Neuronal stem cell (in vitro differentiated cells): ENCODE measurements around the gene BCL6.
"Not testable (repeated sequence)": the region's sequence is repeated elsewhere in the genome, so short reads cannot be mapped to it uniquely, and the experiment has no call there.

Experiments used
- DNase-seq: peaks from one replicate; pipeline ENCODE4 v3.0.0-alpha.2; 2013; ENCODE audit warnings: low spot score
- H2AFZ ChIP-seq: one replicate; pipeline ENCODE4 v1.6.1; 2013; ENCODE audit warnings: mild to moderate bottlenecking, low read length, inconsistent platforms
- H2AK5ac ChIP-seq: 2 replicates; pipeline ENCODE4 v1.6.1; 2013; ENCODE audit warnings: low read depth, mild to moderate bottlenecking, inconsistent platforms, low read length, moderate library complexity, mixed read lengths
- H2BK120ac ChIP-seq: 2 replicates; pipeline ENCODE4 v1.6.1; 2013; ENCODE audit warnings: low read depth, mild to moderate bottlenecking, inconsistent platforms, low read length, moderate library complexity, mixed read lengths
- H2BK12ac ChIP-seq: one replicate; pipeline ENCODE4 v1.6.1; 2013; ENCODE audit warnings: low read length, inconsistent platforms
- H2BK15ac ChIP-seq: 2 replicates; pipeline ENCODE4 v1.6.1; 2013; ENCODE audit warnings: mild to moderate bottlenecking, low read length, inconsistent platforms, mixed read lengths
- H2BK5ac ChIP-seq: one replicate; pipeline ENCODE4 v1.6.1; 2013; ENCODE audit warnings: inconsistent platforms, mild to moderate bottlenecking, low read length, moderate library complexity
- H3K14ac ChIP-seq: one replicate; pipeline ENCODE4 v1.6.1; 2013; ENCODE audit warnings: low read length, inconsistent platforms
- H3K18ac ChIP-seq: 2 replicates; pipeline ENCODE4 v1.6.1; 2013; ENCODE audit warnings: low read length, inconsistent platforms
- H3K23ac ChIP-seq: 2 replicates; pipeline ENCODE4 v1.6.1; 2013; ENCODE audit warnings: low read depth, mild to moderate bottlenecking, mixed read lengths, low read length, inconsistent platforms; ENCODE audit not compliant: poor library complexity
- H3K27ac ChIP-seq: replicated peaks from 3 replicates; pipeline ENCODE4 v1.5.1; 2013; ENCODE audit warnings: low read length, inconsistent platforms
- H3K27me3 ChIP-seq, 3 experiments: 2 replicates each; pipeline ENCODE4 v1.6.1; 2013; ENCODE audit warnings: low read length in 3 of 3, mild to moderate bottlenecking in 2 of 3, inconsistent platforms in 1 of 3, low read depth in 1 of 3, mixed read lengths in 1 of 3, moderate library complexity in 1 of 3; ENCODE audit not compliant: control insufficient read depth in 3 of 3, insufficient read depth in 3 of 3
- H3K36me3 ChIP-seq, 2 donors: replicated peaks in 1 of 2; 2 replicates each; pipeline ENCODE4 v1.6.1; 2013; ENCODE audit warnings: low read length in 2 of 2; ENCODE audit not compliant: control insufficient read depth in 2 of 2, insufficient read depth in 2 of 2
- H3K4ac ChIP-seq: 2 replicates; pipeline ENCODE4 v1.6.1; 2013; ENCODE audit warnings: inconsistent platforms, mild to moderate bottlenecking, low read length, moderate library complexity
- H3K4me1 ChIP-seq, 2 donors: 1 replicate in 1 of 2; 2 replicates in 1 of 2; pipeline ENCODE4 v1.6.1; 2013; ENCODE audit warnings: low read length in 2 of 2, low read depth in 1 of 2; ENCODE audit not compliant: control insufficient read depth in 2 of 2, insufficient read depth in 1 of 2
- H3K4me2 ChIP-seq: one replicate; pipeline ENCODE4 v1.6.1; 2013; ENCODE audit warnings: mild to moderate bottlenecking, low read length, inconsistent platforms; ENCODE audit not compliant: insufficient read depth, poor library complexity, severe bottlenecking
- H3K4me3 ChIP-seq, 2 donors: 2 replicates each; pipeline ENCODE4 v1.5.1; 2013; ENCODE audit warnings: low read length in 2 of 2, mild to moderate bottlenecking in 2 of 2, inconsistent platforms in 1 of 2, moderate library complexity in 1 of 2
- H3K79me1 ChIP-seq: one replicate; pipeline ENCODE4 v1.6.1; 2013; ENCODE audit warnings: low read depth, mild to moderate bottlenecking, inconsistent platforms, low read length, moderate library complexity
- H3K9ac ChIP-seq: one replicate; pipeline ENCODE4 v1.6.1; 2013; ENCODE audit warnings: mild to moderate bottlenecking, low read depth, low read length, inconsistent platforms; ENCODE audit not compliant: poor library complexity
- H3K9me3 ChIP-seq, 2 donors: replicated peaks in 1 of 2; 2 replicates each; pipeline versions ENCODE3 to v1.6.1; 2013; ENCODE audit warnings: low read length in 2 of 2, mild to moderate bottlenecking in 2 of 2, inconsistent platforms in 1 of 2, low read depth in 1 of 2, mixed read lengths in 1 of 2, moderate library complexity in 1 of 2; ENCODE audit not compliant: control insufficient read depth in 2 of 2, insufficient read depth in 1 of 2
- H4K8ac ChIP-seq: one replicate; pipeline ENCODE4 v1.6.1; 2013; ENCODE audit warnings: low read depth, mild to moderate bottlenecking, inconsistent platforms, low read length, moderate library complexity
- H4K91ac ChIP-seq: one replicate; pipeline ENCODE4 v1.6.1; 2013; ENCODE audit warnings: low read length, low read depth, mild to moderate bottlenecking, inconsistent platforms; ENCODE audit not compliant: poor library complexity
- WGBS, 2 donors: extraction: QIAGEN DNeasy Blood & Tissue Kit; methylation state at CpG; one replicate each; pipeline ENCODE4 v1.1.7; 2013; ENCODE audit warnings: missing lambda C conversion rate in 2 of 2, mixed read lengths in 1 of 2; ENCODE audit not compliant: insufficient read length in 2 of 2, insufficient replicate concordance in 1 of 2; ENCODE audit errors: extremely low coverage in 2 of 2; 5-methylcytosine and 5-hydroxymethylcytosine counted together

Gene BCL6

GRCh38 chr3:187684444-187684843 lies 60.8 kb downstream of the BCL6 start:
- Histone ChIP-seq H3K9ac (no peak overlapping the region), H4K91ac (no peak overlapping the region), H3K9me3 (no peaks in the 10 kb centered on the region), H3K4ac (no peak overlapping the region), H2AFZ (no peak overlapping the region), H3K79me1 (no peaks in the 10 kb centered on the region), H3K27ac (no peak overlapping the region), H3K27me3 (no peaks in the 10 kb centered on the region), H2BK120ac (no peak overlapping the region), H3K4me1 (no peaks in the 10 kb centered on the region), H3K4me2 (no peak overlapping the region), H2BK12ac (no peak overlapping the region), H2BK5ac (no peak overlapping the region), H2AK5ac (no peak overlapping the region), H2BK15ac (no peak overlapping the region), H3K14ac (no peak overlapping the region), H3K18ac (no peak overlapping the region), H3K36me3 (no peaks in the 10 kb centered on the region), H3K4me3 (no peak overlapping the region), H3K23ac (no peak overlapping the region), H4K8ac (no peak overlapping the region)
- no peak for DNase-seq
- no CpG with 5 or more reads among the region's 1 CpG for WGBS, 2 donors

- no CpG with 5 or more reads among the region's 11 CpGs for WGBS, 2 donors
- not testable (repeated sequence) for H3K4me2 ChIP-seq
Observed at GRCh38 chr3:187681756-187682155, 63.5 kb downstream of the BCL6 start.

GRCh38 chr3:187679638-187680396 lies 65.5 kb downstream of the BCL6 start:
- Histone ChIP-seq H3K23ac (no peak overlapping the region), H3K14ac (no peak overlapping the region), H3K4me2 (no peak overlapping the region), H2BK15ac (no peak overlapping the region), H2BK120ac (no peak overlapping the region), H4K91ac (no peak overlapping the region), H3K9me3 (peaks cover 0 to 2% of the 10 kb centered on the region in 2 donors), H4K8ac (no peak overlapping the region), H3K27ac (no peak overlapping the region), H2AK5ac (no peak overlapping the region), H3K79me1 (no peaks in the 10 kb centered on the region), H3K4me1 (no peaks in the 10 kb centered on the region), H2BK5ac (no peak overlapping the region), H3K4me3 (no peak overlapping the region), H3K4ac (no peak overlapping the region), H3K9ac (no peak overlapping the region), H2BK12ac (no peak overlapping the region), H3K36me3 (no peaks in the 10 kb centered on the region), H3K27me3 (no peaks in the 10 kb centered on the region), H2AFZ (no peak overlapping the region), H3K18ac (no peak overlapping the region)
- WGBS, 2 donors: no CpG with 5 or more reads among the region's 7 CpGs
- peak; percentile 80 for DNase-seq

More at GRCh38 chr3:187681756-187682155, 63.5 kb downstream of the BCL6 start:
- H3K4ac ChIP-seq, H3K79me1 ChIP-seq, H3K23ac ChIP-seq, H3K36me3 ChIP-seq, H3K27me3 ChIP-seq, H2AFZ ChIP-seq, H3K27ac ChIP-seq, DNase-seq, H3K9me3 ChIP-seq, H2BK15ac ChIP-seq, H2AK5ac ChIP-seq, H2BK5ac ChIP-seq, H3K4me3 ChIP-seq, H2BK120ac ChIP-seq, H3K18ac ChIP-seq, H3K14ac ChIP-seq, H4K8ac ChIP-seq, H3K4me1 ChIP-seq, H3K9ac ChIP-seq, H4K91ac ChIP-seq, H2BK12ac ChIP-seq: not testable (repeated sequence)

GRCh38 chr3:187678726-187679268 lies 66.5 kb downstream of the BCL6 start:
- H3K9me3 ChIP-seq: peaks cover 0 to 2% of the 10 kb centered on the region in 2 donors
- no peak overlapping the region for H3K23ac ChIP-seq
- H3K79me1 ChIP-seq: no peaks in the 10 kb centered on the region
- no peak overlapping the region for H2AFZ ChIP-seq
- no peak overlapping the region for H3K4me2 ChIP-seq
- WGBS, 2 donors: no CpG with 5 or more reads among the region's 5 CpGs
- H2BK120ac ChIP-seq: no peak overlapping the region
- no peak overlapping the region for H3K14ac ChIP-seq
- H3K9ac ChIP-seq: no peak overlapping the region
- H3K4me3 ChIP-seq: no peak overlapping the region
- no peaks in the 10 kb centered on the region for H3K27me3 ChIP-seq
- H2AK5ac ChIP-seq: no peak overlapping the region
- peak; percentile 56 for DNase-seq
- no peaks in the 10 kb centered on the region for H3K36me3 ChIP-seq
- no peak overlapping the region for H2BK5ac ChIP-seq
- H3K4ac ChIP-seq: no peak overlapping the region
- H2BK12ac ChIP-seq: no peak overlapping the region
- H3K4me1 ChIP-seq: no peaks in the 10 kb centered on the region
- H3K18ac ChIP-seq: no peak overlapping the region
- no peak overlapping the region for H4K91ac ChIP-seq
- H2BK15ac ChIP-seq: no peak overlapping the region
- no peak overlapping the region for H4K8ac ChIP-seq
- no peak overlapping the region for H3K27ac ChIP-seq
